ENCODE results near the gene MAPK14. TPM values are rescaled to one million over a fixed set of nuclear protein-coding genes. Genes with fewer than 3 reads are reported as not detected.

MAPK14 gene
- total RNA-seq, 1 donor from 2014 or later: 73.2 TPM

DNA sequence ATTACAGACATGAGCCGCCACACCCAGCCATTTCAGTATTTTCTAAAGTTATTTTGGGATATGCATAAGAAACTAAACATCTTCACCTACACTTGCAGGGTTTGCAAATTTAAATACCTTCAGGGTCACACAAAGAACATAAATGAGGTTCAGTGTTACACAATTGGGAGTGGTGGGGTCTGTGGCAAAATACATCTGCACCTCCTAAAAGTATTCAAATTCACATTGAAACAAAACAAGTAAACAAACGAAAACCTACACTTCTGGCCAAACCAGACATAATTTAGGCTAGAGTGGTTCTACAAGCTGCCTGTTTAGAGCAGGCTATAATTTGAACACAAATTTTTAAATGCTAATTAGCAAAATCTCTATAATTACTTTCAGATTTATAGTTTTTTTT, 34.6 kb downstream of the MAPK14 start:
- Mint-ChIP-seq H3K4me1 (ENCODE audit: unreplicated experiment) (peaks cover 14% of the 10 kb centered on the region), H3K36me3 (ENCODE audit: low read depth, unreplicated experiment) (peaks cover 16% of the 10 kb centered on the region), H3K4me3 (ENCODE audit: unreplicated experiment) (no peak overlapping the region), H3K27ac (ENCODE audit: unreplicated experiment) (no peak overlapping the region), H3K27me3 (ENCODE audit: unreplicated experiment) (peaks cover 4% of the 10 kb centered on the region), H3K9me3 (ENCODE audit: unreplicated experiment) (no peaks in the 10 kb centered on the region)
- TF ChIP-seq, protein P1, sequence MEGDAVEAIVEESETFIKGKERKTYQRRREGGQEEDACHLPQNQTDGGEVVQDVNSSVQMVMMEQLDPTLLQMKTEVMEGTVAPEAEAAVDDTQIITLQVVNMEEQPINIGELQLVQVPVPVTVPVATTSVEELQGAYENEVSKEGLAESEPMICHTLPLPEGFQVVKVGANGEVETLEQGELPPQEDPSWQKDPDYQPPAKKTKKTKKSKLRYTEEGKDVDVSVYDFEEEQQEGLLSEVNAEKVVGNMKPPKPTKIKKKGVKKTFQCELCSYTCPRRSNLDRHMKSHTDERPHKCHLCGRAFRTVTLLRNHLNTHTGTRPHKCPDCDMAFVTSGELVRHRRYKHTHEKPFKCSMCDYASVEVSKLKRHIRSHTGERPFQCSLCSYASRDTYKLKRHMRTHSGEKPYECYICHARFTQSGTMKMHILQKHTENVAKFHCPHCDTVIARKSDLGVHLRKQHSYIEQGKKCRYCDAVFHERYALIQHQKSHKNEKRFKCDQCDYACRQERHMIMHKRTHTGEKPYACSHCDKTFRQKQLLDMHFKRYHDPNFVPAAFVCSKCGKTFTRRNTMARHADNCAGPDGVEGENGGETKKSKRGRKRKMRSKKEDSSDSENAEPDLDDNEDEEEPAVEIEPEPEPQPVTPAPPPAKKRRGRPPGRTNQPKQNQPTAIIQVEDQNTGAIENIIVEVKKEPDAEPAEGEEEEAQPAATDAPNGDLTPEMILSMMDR (IDR thresholded peaks at IDR 0.05; ENCODE audit: unreplicated experiment): no peak
- DNase-seq (ENCODE audit: low spot score): no peak

DNA sequence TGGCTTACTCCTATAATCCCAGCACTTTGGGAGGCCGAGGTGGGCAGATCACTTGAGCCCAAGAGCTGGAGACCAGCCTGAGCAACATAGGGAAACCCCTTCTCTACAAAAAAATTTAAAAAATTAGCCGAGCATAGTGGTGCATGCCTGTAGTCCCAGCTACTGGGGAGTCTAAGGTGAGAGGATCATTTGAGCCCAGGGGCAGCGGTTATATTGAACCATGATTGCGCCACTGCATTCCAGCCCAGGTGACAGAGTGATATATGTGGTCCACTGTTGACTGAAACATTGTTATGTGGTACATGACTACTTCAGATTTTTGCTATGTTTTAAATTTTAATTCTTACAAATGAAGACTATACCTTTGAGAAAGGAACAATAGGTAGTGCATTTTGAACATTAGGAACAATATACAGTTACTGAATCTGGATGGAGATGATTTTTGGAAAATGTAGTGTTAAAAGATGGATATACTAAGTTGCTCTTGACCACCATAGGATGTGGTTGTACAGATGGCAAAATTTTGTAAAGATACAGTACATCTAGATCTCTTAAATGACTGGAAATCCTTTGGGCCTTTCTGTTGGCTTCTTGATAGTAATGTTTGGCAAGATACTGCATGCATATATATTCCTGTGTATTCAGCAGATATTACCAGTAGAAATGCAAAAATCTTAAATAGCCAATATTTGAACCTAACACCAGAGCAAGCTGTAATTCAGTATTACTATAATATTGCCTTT, 35.9 kb downstream of the MAPK14 start:
- H3K36me3 Mint-ChIP-seq (ENCODE audit: low read depth, unreplicated experiment): peaks cover 12% of the 10 kb centered on the region
- TF ChIP-seq, protein P1 (IDR thresholded peaks at IDR 0.05; ENCODE audit: unreplicated experiment): no peak
- peak overlapping the region; percentile 15 for H3K27ac Mint-ChIP-seq (ENCODE audit: unreplicated experiment)
- DNase-seq (ENCODE audit: low spot score): no peak
- H3K4me3 Mint-ChIP-seq (ENCODE audit: unreplicated experiment): no peak overlapping the region
- H3K27me3 Mint-ChIP-seq (ENCODE audit: unreplicated experiment): peaks cover 4% of the 10 kb centered on the region
- no peaks in the 10 kb centered on the region for H3K9me3 Mint-ChIP-seq (ENCODE audit: unreplicated experiment)
- peaks cover 20% of the 10 kb centered on the region for H3K4me1 Mint-ChIP-seq (ENCODE audit: unreplicated experiment)

DNA sequence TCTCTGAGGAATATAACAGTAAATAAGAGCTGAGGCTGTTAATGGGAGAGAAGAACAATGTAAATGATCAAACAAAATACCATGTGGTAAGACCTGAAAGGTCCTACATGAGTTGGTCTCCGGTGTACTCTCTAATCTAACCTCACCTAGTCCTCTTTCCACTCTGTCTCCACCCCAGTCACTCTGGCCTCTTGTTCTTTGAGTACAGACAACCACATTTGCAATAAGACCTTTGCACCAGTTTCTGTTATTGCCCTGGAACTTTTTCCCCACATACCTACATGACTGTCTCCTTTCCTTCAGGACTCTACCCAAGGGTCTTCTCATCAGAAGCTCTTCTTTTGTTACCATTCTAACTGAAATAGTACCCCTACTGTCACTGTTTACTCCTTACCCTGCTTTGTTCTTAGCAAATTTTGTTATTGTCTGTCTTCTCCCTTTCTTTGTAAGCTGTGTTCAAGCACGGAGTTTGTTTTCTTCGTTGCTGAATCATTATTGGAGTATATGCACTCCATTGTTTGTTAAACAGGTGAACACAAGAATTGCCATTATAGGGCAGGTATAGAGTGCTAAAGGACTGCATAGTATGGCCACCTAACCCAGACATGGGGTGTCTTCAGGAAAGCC, 37.3 kb downstream of the MAPK14 start:
- H3K27me3 Mint-ChIP-seq (ENCODE audit: unreplicated experiment): no peaks in the 10 kb centered on the region
- no peak for DNase-seq (ENCODE audit: low spot score)
- H3K36me3 Mint-ChIP-seq (ENCODE audit: low read depth, unreplicated experiment): peaks cover 6% of the 10 kb centered on the region
- TF ChIP-seq, protein P1 (IDR thresholded peaks at IDR 0.05; ENCODE audit: unreplicated experiment): no peak
- peaks cover 22% of the 10 kb centered on the region for H3K4me1 Mint-ChIP-seq (ENCODE audit: unreplicated experiment)
- H3K27ac Mint-ChIP-seq (ENCODE audit: unreplicated experiment): no peak overlapping the region
- no peaks in the 10 kb centered on the region for H3K9me3 Mint-ChIP-seq (ENCODE audit: unreplicated experiment)
- no peak overlapping the region for H3K4me3 Mint-ChIP-seq (ENCODE audit: unreplicated experiment)

DNA sequence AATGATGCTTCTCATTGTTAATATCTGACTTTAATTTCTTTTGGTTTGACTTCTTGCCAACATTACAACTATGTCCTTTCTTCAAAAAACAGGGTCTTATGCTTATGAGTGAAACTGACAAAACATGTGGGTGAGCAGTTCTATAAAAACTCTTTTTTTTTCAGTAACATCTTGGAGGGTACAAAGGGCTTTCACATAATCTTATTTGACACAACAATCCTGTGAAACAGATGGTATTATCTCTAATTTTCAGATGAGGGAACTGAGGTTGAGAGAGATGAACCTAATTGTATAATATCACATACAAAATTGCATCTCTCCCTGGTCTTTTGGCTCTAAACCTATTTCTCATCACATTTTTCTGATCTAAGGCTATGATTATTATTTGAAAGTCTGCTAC, 38.3 kb downstream of the MAPK14 start:
- H3K4me1 Mint-ChIP-seq (ENCODE audit: unreplicated experiment): peaks cover 22% of the 10 kb centered on the region
- no peak overlapping the region for H3K27ac Mint-ChIP-seq (ENCODE audit: unreplicated experiment)
- DNase-seq (ENCODE audit: low spot score): no peak
- no peaks in the 10 kb centered on the region for H3K36me3 Mint-ChIP-seq (ENCODE audit: low read depth, unreplicated experiment)
- TF ChIP-seq, protein P1 (IDR thresholded peaks at IDR 0.05; ENCODE audit: unreplicated experiment): no peak
- no peaks in the 10 kb centered on the region for H3K9me3 Mint-ChIP-seq (ENCODE audit: unreplicated experiment)
- no peak overlapping the region for H3K4me3 Mint-ChIP-seq (ENCODE audit: unreplicated experiment)
- H3K27me3 Mint-ChIP-seq (ENCODE audit: unreplicated experiment): no peaks in the 10 kb centered on the region

DNA sequence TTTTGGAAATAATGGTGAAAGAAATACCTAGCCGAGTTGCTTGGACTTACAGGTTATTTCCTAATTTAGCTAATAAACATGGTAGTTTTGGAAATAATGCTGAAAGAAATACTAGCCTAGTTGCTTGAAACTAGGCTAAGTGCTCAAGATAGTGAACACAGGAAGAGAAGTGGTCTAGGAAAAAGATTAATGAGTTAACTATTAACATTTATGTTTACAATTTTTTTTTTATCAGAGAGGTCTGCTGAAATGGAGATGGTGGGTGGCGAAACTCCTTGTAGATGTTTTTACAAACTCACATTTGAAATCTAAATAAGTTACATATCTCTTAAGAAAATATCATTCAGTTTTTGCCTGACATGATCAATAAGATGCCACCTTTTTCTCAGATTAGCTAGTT, 39.2 kb downstream of the MAPK14 start:
- TF ChIP-seq, protein P1 (IDR thresholded peaks at IDR 0.05; ENCODE audit: unreplicated experiment): no peak
- no peaks in the 10 kb centered on the region for H3K9me3 Mint-ChIP-seq (ENCODE audit: unreplicated experiment)
- DNase-seq (ENCODE audit: low spot score): no peak
- H3K4me1 Mint-ChIP-seq (ENCODE audit: unreplicated experiment): peaks cover 22% of the 10 kb centered on the region
- H3K4me3 Mint-ChIP-seq (ENCODE audit: unreplicated experiment): no peak overlapping the region
- no peak overlapping the region for H3K27ac Mint-ChIP-seq (ENCODE audit: unreplicated experiment)
- no peaks in the 10 kb centered on the region for H3K27me3 Mint-ChIP-seq (ENCODE audit: unreplicated experiment)
- no peaks in the 10 kb centered on the region for H3K36me3 Mint-ChIP-seq (ENCODE audit: low read depth, unreplicated experiment)
